ENCODE results near the gene CNTN5. TPM values are rescaled to one million over a fixed set of nuclear protein-coding genes. Genes with fewer than 3 reads are reported as not detected.

The CNTN5 gene
- total RNA-seq, 1 donor from 2014 or later = not detected

- Histone ChIP-seq H3K36me3 (no peaks in the 10 kb centered on the region), H3K4me3 (no peak overlapping the region), H3K4me1 (no peaks in the 10 kb centered on the region), H3K27me3 (no peaks in the 10 kb centered on the region), H3K9me3 (no peaks in the 10 kb centered on the region), H3K27ac (no peak overlapping the region)
- ATAC-seq (no peak), DNase-seq (no peak)
- intact Hi-C loops (cut with DNase I) = no loop called here
- TF ChIP-seq CTCF (IDR thresholded peaks at IDR 0.05) = no peak
Measured at GRCh38 chr11:100177651-100178050, 1156.9 kb downstream of the CNTN5 start.

- no peak for ATAC-seq
- intact Hi-C loops (cut with DNase I) = no loop called here
- no peak overlapping the region for H3K27ac ChIP-seq
Measured at GRCh38 chr11:100182350-100182749, 1161.6 kb downstream of the CNTN5 start.

GRCh38 chr11:100182927-100183326 lies 1162.2 kb downstream of the CNTN5 start:
- DNase-seq = no peak
- H3K4me3 ChIP-seq = no peak overlapping the region
- ATAC-seq = no peak
- no peak for TF ChIP-seq CTCF (IDR thresholded peaks at IDR 0.05)
- intact Hi-C loops (cut with DNase I) = no loop called here
- H3K27ac ChIP-seq = no peak overlapping the region
- no peaks in the 10 kb centered on the region for H3K27me3 ChIP-seq
- H3K9me3 ChIP-seq = no peaks in the 10 kb centered on the region
- no peaks in the 10 kb centered on the region for H3K36me3 ChIP-seq
- H3K4me1 ChIP-seq = no peaks in the 10 kb centered on the region

More at GRCh38 chr11:100182350-100182749, 1161.6 kb downstream of the CNTN5 start:
- H3K4me3 ChIP-seq = no peak overlapping the region
- no peaks in the 10 kb centered on the region for H3K36me3 ChIP-seq
- DNase-seq = no peak
- no peaks in the 10 kb centered on the region for H3K27me3 ChIP-seq
- no peak for TF ChIP-seq CTCF (IDR thresholded peaks at IDR 0.05)
- no peaks in the 10 kb centered on the region for H3K4me1 ChIP-seq
- no peaks in the 10 kb centered on the region for H3K9me3 ChIP-seq

GRCh38 chr11:100185588-100185987 lies 1164.8 kb downstream of the CNTN5 start:
- no peak overlapping the region for H3K4me3 ChIP-seq
- H3K27ac ChIP-seq = no peak overlapping the region
- H3K9me3 ChIP-seq = no peaks in the 10 kb centered on the region
- DNase-seq (no peak), ATAC-seq (no peak)
- no peaks in the 10 kb centered on the region for H3K36me3 ChIP-seq
- H3K27me3 ChIP-seq = no peaks in the 10 kb centered on the region
- no peak for TF ChIP-seq CTCF (IDR thresholded peaks at IDR 0.05)
- no peaks in the 10 kb centered on the region for H3K4me1 ChIP-seq
- intact Hi-C loops (cut with DNase I) = no loop called here

GRCh38 chr11:100188137-100188783 lies 1167.5 kb downstream of the CNTN5 start:
- DNase-seq = no peak
- ATAC-seq = no peak
- Histone ChIP-seq H3K27ac (no peak overlapping the region), H3K36me3 (no peaks in the 10 kb centered on the region), H3K4me3 (no peak overlapping the region), H3K27me3 (no peaks in the 10 kb centered on the region), H3K9me3 (no peaks in the 10 kb centered on the region), H3K4me1 (no peaks in the 10 kb centered on the region)
- TF ChIP-seq CTCF (IDR thresholded peaks at IDR 0.05) = no peak
- intact Hi-C loops (cut with DNase I) = no loop called here

- DNase-seq = no peak
- no peak overlapping the region for H3K27ac ChIP-seq
- H3K27me3 ChIP-seq = no peaks in the 10 kb centered on the region
- intact Hi-C loops (cut with DNase I) = no loop called here
- no peak overlapping the region for H3K4me3 ChIP-seq
- no peak for TF ChIP-seq CTCF (IDR thresholded peaks at IDR 0.05)
- no peaks in the 10 kb centered on the region for H3K9me3 ChIP-seq
- H3K4me1 ChIP-seq = no peaks in the 10 kb centered on the region
- no peaks in the 10 kb centered on the region for H3K36me3 ChIP-seq
- no peak for ATAC-seq
Measured at GRCh38 chr11:100190395-100190794, 1169.6 kb downstream of the CNTN5 start.
